GM11168 (cell line): Measurements from ENCODE around the gene KRTAP10-12.
"Not testable (repeated sequence)": the region's sequence is repeated elsewhere in the genome, so short reads cannot be mapped to it uniquely, and the experiment has no call there.

Experiments
- in situ Hi-C: fragments of 300-500 bp; cut with MboI; formaldehyde crosslinking; loops from one replicate; pipeline ENCODE4 v1.12.0; 2022; ENCODE audit warnings: low sequenced_read_pairs; ENCODE audit not compliant: unreplicated experiment

The KRTAP10-12 gene

GRCh38 chr21:44697172-44697810 lies at the start of gene KRTAP10-12:
TSS of gene KRTAP10-12 (plus strand) at chr21:44697172. CDS start at chr21:44697202, 30 bp downstream.
- in situ Hi-C loops = not testable (repeated sequence)

GRCh38 chr21:44647222-44647552 lies 49.8 kb upstream of the KRTAP10-12 start:
- in situ Hi-C loops = no loop called here

DNA sequence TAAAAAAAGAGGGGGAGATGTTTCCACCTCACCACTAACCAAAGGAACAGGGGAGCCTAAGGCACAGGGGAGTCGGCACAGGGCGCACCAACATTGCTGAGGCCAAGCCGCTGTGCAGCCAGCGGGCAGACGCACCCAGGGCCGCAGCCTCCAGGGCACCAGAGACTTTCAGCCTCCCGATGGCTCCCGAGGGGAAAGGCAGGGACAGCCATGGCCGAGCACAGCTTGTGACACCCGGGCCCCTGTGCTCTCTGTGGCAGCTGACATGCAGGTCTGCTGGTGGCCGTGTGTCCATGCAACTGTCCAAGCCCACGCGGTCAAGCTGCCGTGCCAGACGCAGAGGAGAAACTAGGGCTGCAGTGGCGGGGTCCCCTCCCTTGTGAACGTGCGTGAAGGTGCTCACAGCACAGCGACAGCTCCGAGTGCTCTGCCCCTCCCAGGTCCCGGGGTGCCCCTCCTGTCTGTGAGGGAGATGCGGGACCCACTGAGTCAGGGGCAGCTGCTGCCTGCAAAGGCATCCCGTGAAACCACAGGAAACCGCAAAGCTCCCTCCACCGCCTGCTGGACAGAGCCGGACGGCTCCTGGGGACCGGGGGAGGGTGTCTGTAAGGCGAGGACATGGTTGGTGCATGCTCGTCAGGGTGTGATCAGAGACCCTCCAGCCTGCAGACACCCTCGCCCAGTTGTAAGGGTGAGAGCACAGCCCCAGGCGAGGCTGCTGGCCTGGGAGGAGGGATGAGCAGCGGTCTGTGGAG lies 48.2 kb upstream of the KRTAP10-12 start:
- in situ Hi-C loops = no loop called here

DNA sequence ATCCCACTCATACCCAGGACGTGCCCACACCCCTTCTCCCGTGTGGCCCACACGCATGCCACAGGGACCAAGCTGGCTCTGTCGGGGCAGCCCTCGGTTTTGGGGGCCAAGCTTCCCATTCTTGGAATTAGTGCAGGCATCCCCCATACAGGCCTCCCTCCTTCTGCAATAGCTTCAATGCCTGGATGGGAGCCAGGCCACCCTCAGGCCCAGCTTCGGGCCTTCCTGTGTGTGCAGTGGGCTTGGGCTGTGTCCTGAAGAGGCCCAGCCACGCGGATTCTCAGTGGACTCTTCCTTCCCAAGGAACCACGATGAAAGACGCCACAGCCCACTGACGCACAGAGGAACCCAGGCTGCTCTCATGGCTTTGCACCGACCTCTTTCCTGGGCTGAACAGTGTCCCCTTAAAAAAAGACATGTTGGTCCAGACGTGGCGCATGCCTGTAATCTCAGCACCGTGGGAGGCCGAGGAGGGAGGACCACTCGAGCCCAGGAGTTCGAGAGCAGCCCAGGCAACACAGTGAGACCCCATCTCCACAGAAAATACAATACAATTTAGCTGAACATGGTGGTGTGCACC lies 47.4 kb upstream of the KRTAP10-12 start:
- in situ Hi-C loops = no loop called here

DNA sequence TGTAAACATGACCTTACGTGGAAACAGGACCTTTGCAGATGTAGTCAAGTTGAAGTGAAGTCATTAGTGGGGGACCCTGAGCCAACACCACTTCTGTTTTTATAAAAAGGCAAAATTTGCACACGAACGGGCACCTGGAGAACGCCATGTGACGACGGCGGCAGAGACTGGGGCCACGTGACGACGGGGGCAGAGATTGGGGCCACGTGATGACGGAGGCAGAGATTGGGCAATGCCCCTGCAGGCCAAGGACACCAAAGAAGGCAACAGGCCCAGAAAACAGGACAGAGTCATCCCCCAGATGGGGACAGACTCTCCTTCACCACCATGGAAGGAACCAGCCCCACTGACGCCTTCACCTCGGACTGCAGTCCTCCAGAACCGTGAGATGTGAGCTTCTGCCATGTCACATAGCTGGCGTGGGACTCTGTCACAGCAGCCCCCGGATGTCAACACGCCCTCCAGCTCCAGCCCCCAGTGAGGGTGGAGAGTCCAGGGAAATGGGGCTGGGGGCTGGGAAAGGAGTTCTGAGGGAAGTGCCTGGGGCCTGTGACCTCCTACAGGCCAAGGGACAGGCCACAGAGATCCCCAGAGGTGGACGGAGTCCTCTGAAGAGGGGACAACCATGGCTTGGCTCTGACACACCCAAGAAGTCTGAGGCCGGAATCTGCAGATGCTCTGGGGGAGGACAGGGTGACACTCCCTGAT lies 46.6 kb upstream of the KRTAP10-12 start:
- in situ Hi-C loops = no loop called here

DNA sequence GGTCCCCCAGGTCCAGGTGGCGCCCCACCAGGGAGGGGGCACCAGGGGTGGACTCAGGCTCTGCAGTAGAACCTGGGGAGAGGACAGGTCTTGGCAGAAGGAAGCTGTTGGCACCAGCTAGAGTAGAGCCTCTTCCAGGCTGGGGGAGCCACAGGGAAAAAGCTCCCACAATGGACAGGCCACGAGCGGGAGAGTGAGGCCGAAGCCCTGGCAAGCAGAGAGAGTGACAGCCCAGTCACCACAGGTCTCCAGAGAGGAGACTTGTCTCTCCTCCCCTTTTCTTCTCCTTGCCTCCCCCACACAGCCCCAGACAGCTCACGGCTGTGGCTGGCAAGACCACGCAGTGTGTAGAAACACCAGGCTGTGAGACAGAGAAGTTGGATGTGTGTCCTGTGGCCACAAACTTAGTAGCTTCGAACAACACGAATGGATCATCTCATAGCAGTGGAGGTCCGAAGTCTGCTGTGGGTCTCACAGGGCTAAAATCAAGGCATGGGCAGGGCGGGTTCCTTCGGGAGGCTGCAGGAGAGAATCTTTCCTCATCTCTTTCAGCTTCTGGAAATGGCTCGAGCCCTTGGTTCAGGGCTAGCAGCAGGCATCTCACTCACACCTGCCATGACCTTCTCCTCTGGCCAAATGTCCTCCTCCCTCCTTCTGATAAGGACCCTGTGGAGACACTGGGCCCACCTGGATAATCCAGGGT lies 45.8 kb upstream of the KRTAP10-12 start:
- in situ Hi-C loops = no loop called here

GRCh38 chr21:44653123-44653522 lies 43.8 kb upstream of the KRTAP10-12 start:
- in situ Hi-C loops = no loop called here

- in situ Hi-C loops = no loop called here
These were observed 43.1 kb upstream of the KRTAP10-12 start for GRCh38 chr21:44653656-44654575.

DNA sequence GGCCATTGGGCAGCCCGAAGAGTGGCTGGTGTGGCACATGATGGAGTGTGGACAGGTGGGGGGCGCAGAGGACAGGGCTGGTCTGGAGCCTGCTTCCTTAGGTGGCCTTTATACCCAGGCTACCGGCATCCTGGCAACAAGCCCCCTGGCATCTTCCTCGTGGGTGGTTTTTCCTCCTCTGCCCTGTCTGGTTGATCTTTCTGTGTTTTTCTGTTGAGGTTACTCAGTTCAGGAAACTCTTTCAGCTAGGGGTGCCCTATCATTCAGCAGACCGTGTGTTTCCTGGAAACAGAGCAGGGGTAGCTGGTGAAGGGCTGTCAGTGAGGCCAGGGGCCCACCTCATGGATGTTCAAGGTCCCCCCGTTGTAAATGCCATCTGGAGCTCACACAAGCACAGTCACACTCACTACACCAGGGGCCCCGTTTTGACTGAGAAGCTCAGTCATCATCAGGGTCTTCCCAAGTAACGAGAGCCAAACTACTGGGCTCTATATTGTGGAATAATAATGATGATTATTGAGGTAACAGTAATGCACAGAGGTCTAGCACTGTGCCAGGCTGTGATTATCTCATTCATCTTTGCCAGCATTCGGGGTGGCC lies 42.3 kb upstream of the KRTAP10-12 start, which contains the start of gene KRTAP12-4:
Gene KRTAP12-4 (minus strand): TSS at position 84 of the 600 bp plus-strand sequence. CDS start 45 bp downstream, at position 39.
- in situ Hi-C loops = no loop called here

DNA sequence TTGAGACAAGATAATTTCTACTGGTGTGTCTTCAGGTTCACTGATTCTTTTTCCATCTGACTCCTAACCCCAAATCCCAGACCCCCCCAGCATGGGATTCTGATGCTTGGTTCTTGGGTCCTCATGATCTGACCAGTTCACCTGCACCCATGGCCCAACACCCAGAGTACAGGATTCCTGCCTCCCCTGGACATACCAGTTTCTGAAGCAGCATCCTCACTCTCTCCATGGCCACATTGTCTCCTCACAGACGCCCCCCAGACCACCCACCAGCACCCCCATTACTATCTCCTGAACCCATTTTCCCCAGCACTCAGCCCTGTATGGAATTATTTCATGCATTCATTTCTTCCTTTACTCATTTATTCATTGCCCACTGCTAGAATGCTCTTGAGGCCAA lies 40.1 kb upstream of the KRTAP10-12 start:
- in situ Hi-C loops = no loop called here

DNA sequence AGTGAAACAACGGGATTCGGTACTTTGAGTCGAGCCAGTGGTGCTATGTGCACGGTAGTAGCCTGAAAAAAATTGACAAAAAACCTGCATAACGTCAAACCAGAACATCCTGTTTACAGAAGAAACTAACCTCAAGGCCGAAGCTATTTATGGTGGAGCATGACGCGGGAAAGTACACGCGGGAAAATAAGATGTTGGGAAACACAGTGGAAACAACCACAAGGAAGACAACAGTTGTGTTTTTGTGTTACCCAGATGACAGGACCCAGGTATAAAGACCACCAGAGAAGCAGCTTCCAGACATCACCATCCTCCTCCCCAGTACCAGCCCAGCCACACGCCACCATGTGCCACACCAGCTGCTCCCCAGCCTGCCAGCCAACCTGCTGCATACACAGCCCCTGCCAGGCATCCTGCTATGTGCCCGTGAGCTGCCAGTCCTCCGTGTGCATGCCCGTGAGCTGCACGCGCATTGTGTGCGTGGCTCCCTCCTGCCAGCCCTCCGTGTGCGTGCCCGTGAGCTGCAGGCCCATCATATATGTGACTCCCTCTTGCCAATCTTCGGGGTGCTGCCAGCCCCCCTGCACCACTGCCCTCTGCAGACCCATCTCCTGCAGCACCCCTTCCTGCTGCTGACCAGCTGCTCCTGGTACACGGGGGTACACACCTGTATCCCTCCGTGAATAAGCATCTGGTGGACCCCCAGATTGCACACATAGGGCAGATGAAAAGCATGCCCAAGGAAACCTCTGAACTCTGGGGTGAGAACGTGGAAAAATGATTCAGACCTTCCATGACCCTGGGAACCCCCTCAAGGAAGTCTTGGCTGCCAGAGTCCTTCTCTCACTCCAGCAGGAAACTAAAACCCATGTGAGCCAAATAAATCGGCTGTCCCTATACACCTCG lies 39.1 kb upstream of the KRTAP10-12 start, which contains the start of gene KRTAP12-3:
Gene KRTAP12-3 (plus strand): TSS at position 298 of the 906 bp plus-strand sequence. CDS start 48 bp downstream, at position 346.
- in situ Hi-C loops = no loop called here

DNA sequence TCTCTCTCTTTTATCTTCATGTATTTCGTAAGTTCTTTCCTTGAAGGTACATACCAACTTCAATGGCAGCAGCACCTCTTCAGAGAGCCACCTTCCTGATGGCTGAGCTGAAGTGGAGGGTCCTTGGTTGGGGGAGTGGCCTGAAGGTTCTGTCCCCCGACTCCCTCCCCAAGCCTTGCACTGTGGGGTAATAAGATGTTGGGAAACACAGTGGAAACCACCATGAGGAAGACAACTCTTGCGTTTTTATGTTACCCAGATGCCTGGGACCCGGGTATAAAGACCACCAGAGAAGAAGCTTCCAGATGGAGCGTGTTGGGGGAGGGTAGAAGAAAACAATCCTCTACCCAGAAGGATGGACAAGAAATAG lies 38.4 kb upstream of the KRTAP10-12 start:
- in situ Hi-C loops = no loop called here

DNA sequence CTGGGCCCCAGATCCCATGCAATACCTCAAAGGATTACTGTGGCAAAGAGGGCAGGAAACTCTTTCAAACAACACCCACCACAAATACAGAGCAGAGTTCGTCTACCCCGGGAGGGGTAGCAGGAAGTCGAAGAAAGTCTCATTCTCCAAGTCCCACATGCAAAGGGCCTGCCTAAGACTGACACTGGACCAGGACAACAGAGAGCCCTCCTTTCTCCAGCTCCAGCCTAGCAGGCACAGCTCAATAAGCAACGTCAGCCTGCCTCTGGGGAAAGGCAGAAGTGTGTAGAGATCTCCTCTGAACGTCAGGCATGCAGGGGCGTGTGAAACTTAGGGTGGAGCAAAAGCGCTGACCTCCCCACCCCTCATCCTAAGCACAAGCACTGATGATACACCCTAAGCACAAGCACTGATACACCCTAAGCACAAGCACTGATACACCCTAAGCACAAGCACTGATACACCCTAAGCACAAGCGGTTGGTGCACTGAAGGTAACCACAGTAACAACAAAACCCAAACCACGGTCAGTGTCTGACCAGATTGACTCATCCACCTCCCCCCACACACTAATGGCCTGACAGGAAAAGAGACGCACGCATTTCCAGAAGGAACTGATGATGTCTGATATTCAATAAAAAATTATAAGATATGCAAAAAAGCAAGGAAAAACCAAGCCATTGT lies 37.9 kb upstream of the KRTAP10-12 start:
- in situ Hi-C loops = no loop called here

DNA sequence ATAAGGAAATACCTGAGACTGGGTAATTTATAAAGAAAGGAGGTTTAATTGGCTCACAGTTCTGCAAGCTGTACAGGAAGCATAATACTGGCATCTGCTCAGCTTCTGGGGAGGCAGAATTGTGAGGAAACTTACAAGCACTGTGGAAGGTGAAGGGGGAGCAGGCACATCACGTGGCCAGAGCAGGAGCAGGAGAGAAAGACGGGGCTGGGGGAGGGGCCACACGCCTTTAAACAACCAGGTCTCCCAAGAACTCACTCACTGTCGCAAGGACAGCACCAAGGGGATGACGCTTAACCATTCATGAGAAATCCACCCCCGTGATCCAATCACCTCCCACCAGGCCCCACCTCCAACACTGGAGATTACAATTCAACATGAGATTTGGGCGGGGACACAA lies 35.4 kb upstream of the KRTAP10-12 start:
- in situ Hi-C loops = not testable (repeated sequence)

- in situ Hi-C loops = no loop called here
These were observed 32.3 kb upstream of the KRTAP10-12 start for GRCh38 chr21:44664691-44665090.

DNA sequence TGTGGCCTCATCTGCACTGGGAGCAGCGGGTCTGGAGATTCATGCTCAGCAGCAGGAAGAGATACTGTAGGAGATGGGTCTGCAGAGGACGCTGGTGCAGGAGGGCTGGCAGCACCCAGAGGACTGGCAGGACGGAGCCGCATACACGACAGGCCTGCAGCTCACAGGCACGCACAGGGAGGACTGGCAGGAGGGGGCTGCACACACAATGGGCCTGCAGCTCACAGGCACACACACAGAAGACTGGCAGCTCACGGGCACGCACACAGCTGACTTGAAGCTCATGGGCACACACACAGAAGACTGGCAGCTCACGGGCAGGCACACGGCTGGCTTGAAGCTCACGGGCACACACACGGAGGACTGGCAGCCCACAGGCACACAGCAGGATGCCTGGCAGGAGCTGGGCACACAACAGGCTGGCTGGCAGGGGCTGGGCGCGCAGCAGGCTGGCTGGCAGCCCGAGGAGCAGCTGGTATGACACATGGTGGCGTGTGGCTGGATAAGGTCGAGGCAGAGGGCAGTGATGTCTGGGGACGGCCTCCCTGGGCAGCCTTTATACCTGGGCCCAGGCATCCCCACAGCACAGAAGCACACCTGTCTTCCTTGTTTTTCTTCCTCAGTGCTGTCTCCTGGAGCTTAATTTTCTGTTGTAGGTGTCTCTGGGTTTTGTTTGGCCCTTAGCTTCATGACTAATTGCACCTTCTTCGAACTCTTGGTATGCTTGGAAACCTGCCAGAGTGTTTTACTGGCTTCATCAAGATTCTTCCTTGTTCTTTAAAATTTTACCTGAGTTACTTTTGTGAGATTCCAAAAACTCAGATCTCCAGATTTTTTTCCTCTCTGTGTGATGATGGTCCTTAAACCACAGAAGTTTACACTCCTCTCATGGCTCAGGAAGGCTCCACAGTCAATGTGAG lies 30.3 kb upstream of the KRTAP10-12 start, which contains the start of gene KRTAP12-2:
Gene KRTAP12-2 (minus strand): TSS at position 527 of the 920 bp plus-strand sequence. CDS start 41 bp downstream, at position 486.
- in situ Hi-C loops = no loop called here
